HG02885 (cell line): Measurements from ENCODE around the gene GZF1.
A peak's percentile ranks its signal among the peaks of the same experiment; 100 is the strongest.

Experiments
- ATAC-seq: cut with Tn5 transposase; IDR thresholded peaks from one replicate; pipeline ENCODE4 v1.9.1; 2021; ENCODE audit warnings: mild to moderate bottlenecking; ENCODE audit not compliant: unreplicated experiment, poor library complexity

GZF1 gene

GRCh38 chr20:23361476-23362391 lies at the start of gene GZF1:
Gene GZF1, plus strand, starts transcription at chr20:23362182. Its CDS starts 2,202 bp downstream, at chr20:23364384.
- ATAC-seq, result peak; percentile 69

GRCh38 chr20:23313271-23313670 lies 48.7 kb upstream of the GZF1 start:
- no peak for ATAC-seq

- no peak for ATAC-seq
Observed at GRCh38 chr20:23314699-23315098, 47.3 kb upstream of the GZF1 start.

- ATAC-seq, result no peak
Observed at GRCh38 chr20:23315099-23315498, 46.9 kb upstream of the GZF1 start.

GRCh38 chr20:23316626-23317025 lies 45.4 kb upstream of the GZF1 start:
- no peak for ATAC-seq

GRCh38 chr20:23317081-23317480 lies 44.9 kb upstream of the GZF1 start:
- ATAC-seq, result no peak

GRCh38 chr20:23318347-23318746 lies 43.6 kb upstream of the GZF1 start:
- no peak for ATAC-seq

- ATAC-seq, result no peak
Observed at GRCh38 chr20:23320317-23320716, 41.7 kb upstream of the GZF1 start.

- ATAC-seq, result no peak
Observed at GRCh38 chr20:23325107-23325506, 36.9 kb upstream of the GZF1 start.

GRCh38 chr20:23326774-23327173 lies 35.2 kb upstream of the GZF1 start:
- ATAC-seq, result no peak

GRCh38 chr20:23327617-23328333 lies 34.2 kb upstream of the GZF1 start:
- no peak for ATAC-seq

- peak; percentile 71 for ATAC-seq
Observed at GRCh38 chr20:23331450-23332350, 30.3 kb upstream of the GZF1 start.

GRCh38 chr20:23332467-23332866 lies 29.5 kb upstream of the GZF1 start:
- ATAC-seq, result no peak

GRCh38 chr20:23334111-23334510 lies 27.9 kb upstream of the GZF1 start:
- ATAC-seq, result no peak

- ATAC-seq, result no peak
Observed at GRCh38 chr20:23335521-23335920, 26.5 kb upstream of the GZF1 start.

GRCh38 chr20:23336476-23336875 lies 25.5 kb upstream of the GZF1 start:
- no peak for ATAC-seq

GRCh38 chr20:23337312-23337711 lies 24.7 kb upstream of the GZF1 start:
- ATAC-seq, result no peak

GRCh38 chr20:23339986-23340385 lies 22.0 kb upstream of the GZF1 start:
- ATAC-seq, result no peak

GRCh38 chr20:23340524-23340923 lies 21.5 kb upstream of the GZF1 start:
- peak; percentile 57 for ATAC-seq

GRCh38 chr20:23341073-23341472 lies 20.9 kb upstream of the GZF1 start:
- ATAC-seq, result peak; percentile 89
